Loucy (cell line): ENCODE data around the gene SPACA9.

Experiments used
- H2AFZ ChIP-seq: fragments of 200-600 bp; sonication (generic); 2 replicates; pipeline ENCODE4 v1.6.0; 2016; ENCODE audit warnings: antibody characterized with exemption, mild to moderate bottlenecking, low read length, moderate library complexity
- H3F3A ChIP-seq: fragments of 200-600 bp; 2 replicates; pipeline ENCODE4 v1.6.0; 2016; ENCODE audit warnings: antibody characterized with exemption, low read depth, mild to moderate bottlenecking
- H3K27me3 ChIP-seq: fragments of 200-600 bp; sonication (generic); 2 replicates; pipeline ENCODE4 v1.6.1; 2014; ENCODE audit warnings: low read length, mild to moderate bottlenecking; ENCODE audit not compliant: insufficient read depth, poor library complexity, severe bottlenecking
- H3K36me3 ChIP-seq: fragments of 200-600 bp; sonication (generic); 2 replicates; pipeline ENCODE4 v1.6.1; 2016; ENCODE audit warnings: low read length; ENCODE audit not compliant: insufficient read depth
- H3K4me1 ChIP-seq: fragments of 200-600 bp; sonication (generic); 2 replicates; pipeline ENCODE4 v1.5.1; 2014; ENCODE audit warnings: low read length, mild to moderate bottlenecking; ENCODE audit not compliant: insufficient read depth, poor library complexity, severe bottlenecking
- H3K4me2 ChIP-seq: fragments of 200-600 bp; sonication (generic); 2 replicates; pipeline ENCODE4 v1.6.0; 2014; ENCODE audit warnings: antibody characterized with exemption, low read length, low read depth, mild to moderate bottlenecking; ENCODE audit not compliant: poor library complexity, severe bottlenecking
- H3K4me3 ChIP-seq: fragments of 200-600 bp; sonication (generic); 2 replicates; pipeline ENCODE4 v1.5.1; 2014; ENCODE audit warnings: low read length, mild to moderate bottlenecking, mixed read lengths; ENCODE audit not compliant: poor library complexity, severe bottlenecking
- H3K79me2 ChIP-seq: fragments of 200-600 bp; sonication (generic); 2 replicates; pipeline ENCODE4 v1.6.1; 2014; ENCODE audit warnings: low read length; ENCODE audit not compliant: insufficient read depth
- H3K9ac ChIP-seq: fragments of 200-600 bp; sonication (generic); 2 replicates; pipeline ENCODE4 v1.6.0; 2014; ENCODE audit warnings: mild to moderate bottlenecking, low read depth, low read length, moderate library complexity; ENCODE audit not compliant: poor library complexity, severe bottlenecking
- H3K9me2 ChIP-seq: fragments of 200-600 bp; sonication (generic); replicated peaks from 2 replicates; pipeline ENCODE4 v1.6.1; 2016; ENCODE audit warnings: low read depth, low read length, mixed read lengths
- H3K9me3 ChIP-seq: fragments of 200-600 bp; sonication (generic); 2 replicates; pipeline ENCODE4 v1.6.1; 2014; ENCODE audit warnings: mild to moderate bottlenecking, antibody characterized with exemption, low read length, low read depth; ENCODE audit not compliant: insufficient read depth
- H4K20me1 ChIP-seq: fragments of 200-600 bp; sonication (generic); 2 replicates; pipeline ENCODE4 v1.6.0; 2014; ENCODE audit warnings: antibody characterized with exemption, low read length, mild to moderate bottlenecking; ENCODE audit not compliant: insufficient read depth, poor library complexity, severe bottlenecking
- EZH2phosphoT487 ChIP-seq: fragments of 200-600 bp; IDR thresholded peaks from 2 replicates; pipeline ENCODE4 v1.6.1; 2018; ENCODE audit warnings: antibody characterized with exemption, mild to moderate bottlenecking, moderate library complexity, borderline replicate concordance
- TF ChIP-seq, protein P1 (sequence below): fragments of 200-600 bp; sonication (generic); conservative IDR thresholded peaks from 2 replicates; pipeline ENCODE4 v1.5.1; 2014; ENCODE audit warnings: mild to moderate bottlenecking, antibody characterized with exemption, low read length

The SPACA9 gene

DNA sequence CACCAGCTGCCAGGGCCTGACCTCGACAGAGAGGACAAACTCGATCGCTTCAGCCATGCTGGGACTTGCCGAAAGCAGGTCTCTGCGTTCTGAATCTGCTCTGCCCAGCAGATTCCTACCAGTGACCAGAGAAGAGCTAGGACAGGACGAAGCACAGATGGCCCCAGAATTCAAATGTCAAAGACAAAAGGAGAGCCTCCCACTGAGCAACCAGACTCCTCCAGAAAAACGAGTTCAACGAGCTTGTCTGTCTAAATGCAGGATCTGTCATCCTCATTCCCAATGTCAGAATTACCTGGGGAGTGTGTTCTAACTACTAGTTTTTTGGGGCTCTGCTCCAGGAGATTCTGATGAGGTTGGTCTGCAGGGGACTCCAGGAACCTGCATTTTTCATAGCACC lies 14.0 kb upstream of the SPACA9 start:
- Histone ChIP-seq H3K9me3 (no peaks in the 10 kb centered on the region), H3K27me3 (no peaks in the 10 kb centered on the region), H3K79me2 (no peaks in the 10 kb centered on the region)

DNA sequence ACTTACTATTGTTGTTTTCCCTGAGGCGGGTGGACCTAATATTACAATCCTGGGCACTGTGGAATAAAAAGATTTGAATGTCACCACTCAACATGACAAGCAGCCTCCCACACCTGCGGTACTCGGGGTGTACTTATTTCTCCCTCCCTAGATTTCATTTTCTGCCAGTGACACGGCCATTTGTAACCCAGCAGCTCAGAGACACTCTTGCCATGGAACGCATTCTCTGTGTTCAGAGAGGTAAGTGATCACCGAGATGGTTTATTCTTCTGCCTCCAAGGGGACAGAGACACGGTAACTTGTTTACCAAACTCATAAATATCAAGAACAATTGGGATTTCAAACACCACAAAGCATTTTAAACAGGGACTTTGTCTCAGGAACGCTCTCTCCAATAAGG lies 11.8 kb upstream of the SPACA9 start:
- Histone ChIP-seq H3K4me3 (no peak overlapping the region), H3K9me2 (no peaks in the 10 kb centered on the region), H3K9me3 (no peaks in the 10 kb centered on the region), H3K27me3 (no peaks in the 10 kb centered on the region), H4K20me1 (no peaks in the 10 kb centered on the region), H2AFZ (no peak overlapping the region), H3F3A (no peaks in the 10 kb centered on the region), H3K9ac (no peak overlapping the region), H3K4me1 (peaks cover 32% of the 10 kb centered on the region), H3K79me2 (no peaks in the 10 kb centered on the region), H3K4me2 (no peak overlapping the region), H3K36me3 (no peaks in the 10 kb centered on the region)
- no peak for TF ChIP-seq EZH2phosphoT487
- TF ChIP-seq, protein P1, sequence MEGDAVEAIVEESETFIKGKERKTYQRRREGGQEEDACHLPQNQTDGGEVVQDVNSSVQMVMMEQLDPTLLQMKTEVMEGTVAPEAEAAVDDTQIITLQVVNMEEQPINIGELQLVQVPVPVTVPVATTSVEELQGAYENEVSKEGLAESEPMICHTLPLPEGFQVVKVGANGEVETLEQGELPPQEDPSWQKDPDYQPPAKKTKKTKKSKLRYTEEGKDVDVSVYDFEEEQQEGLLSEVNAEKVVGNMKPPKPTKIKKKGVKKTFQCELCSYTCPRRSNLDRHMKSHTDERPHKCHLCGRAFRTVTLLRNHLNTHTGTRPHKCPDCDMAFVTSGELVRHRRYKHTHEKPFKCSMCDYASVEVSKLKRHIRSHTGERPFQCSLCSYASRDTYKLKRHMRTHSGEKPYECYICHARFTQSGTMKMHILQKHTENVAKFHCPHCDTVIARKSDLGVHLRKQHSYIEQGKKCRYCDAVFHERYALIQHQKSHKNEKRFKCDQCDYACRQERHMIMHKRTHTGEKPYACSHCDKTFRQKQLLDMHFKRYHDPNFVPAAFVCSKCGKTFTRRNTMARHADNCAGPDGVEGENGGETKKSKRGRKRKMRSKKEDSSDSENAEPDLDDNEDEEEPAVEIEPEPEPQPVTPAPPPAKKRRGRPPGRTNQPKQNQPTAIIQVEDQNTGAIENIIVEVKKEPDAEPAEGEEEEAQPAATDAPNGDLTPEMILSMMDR, result no peak

More for the DNA sequence above, 14.0 kb upstream of the SPACA9 start:
- no peaks in the 10 kb centered on the region for H3K9me2 ChIP-seq
- TF ChIP-seq, protein P1, result no peak
- no peak for TF ChIP-seq EZH2phosphoT487
- H3K4me2 ChIP-seq, result no peak overlapping the region
- no peaks in the 10 kb centered on the region for H4K20me1 ChIP-seq
- H3K4me1 ChIP-seq, result peaks cover 38% of the 10 kb centered on the region
- no peaks in the 10 kb centered on the region for H3K36me3 ChIP-seq
- H2AFZ ChIP-seq, result no peak overlapping the region
- H3F3A ChIP-seq, result no peaks in the 10 kb centered on the region
- no peak overlapping the region for H3K4me3 ChIP-seq
- H3K9ac ChIP-seq, result peak overlapping the region; percentile 7

DNA sequence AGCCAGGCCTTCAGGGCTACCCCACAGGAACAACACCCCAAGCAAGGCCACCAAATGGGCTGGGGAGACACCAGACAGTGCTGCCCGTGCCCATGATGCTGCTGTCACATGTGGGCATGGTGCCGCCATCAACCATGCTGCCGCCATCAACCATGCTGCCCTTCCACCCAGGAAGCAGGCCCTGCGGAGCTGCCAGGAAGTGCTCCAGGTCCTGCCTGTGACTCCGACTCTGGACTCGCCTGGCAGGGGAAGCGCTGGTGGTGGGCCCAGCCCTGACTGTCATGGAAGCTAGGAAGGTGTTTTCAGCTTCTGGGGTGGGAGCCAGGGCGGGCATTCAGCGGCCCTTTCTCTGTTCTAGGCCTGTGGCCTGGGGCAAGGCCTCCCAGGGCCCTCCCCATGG lies 9.4 kb upstream of the SPACA9 start:
- H4K20me1 ChIP-seq, result no peaks in the 10 kb centered on the region
- no peaks in the 10 kb centered on the region for H3K27me3 ChIP-seq
- no peak overlapping the region for H2AFZ ChIP-seq
- H3F3A ChIP-seq, result no peaks in the 10 kb centered on the region
- H3K9ac ChIP-seq, result no peak overlapping the region
- no peak overlapping the region for H3K4me3 ChIP-seq
- TF ChIP-seq, protein P1, result no peak
- TF ChIP-seq EZH2phosphoT487, result no peak
- no peaks in the 10 kb centered on the region for H3K79me2 ChIP-seq
- H3K36me3 ChIP-seq, result no peaks in the 10 kb centered on the region
- no peaks in the 10 kb centered on the region for H3K9me2 ChIP-seq
- peaks cover 9% of the 10 kb centered on the region for H3K4me1 ChIP-seq
- no peak overlapping the region for H3K4me2 ChIP-seq
- H3K9me3 ChIP-seq, result no peaks in the 10 kb centered on the region
